ENCODE results near the gene NUP54. TPM values are rescaled to one million over a fixed set of nuclear protein-coding genes. Genes with fewer than 3 reads are reported as not detected.

NUP54 gene
- total RNA-seq, 2 donors from 2014 or later, result 13.7 to 14.9 TPM

DNA sequence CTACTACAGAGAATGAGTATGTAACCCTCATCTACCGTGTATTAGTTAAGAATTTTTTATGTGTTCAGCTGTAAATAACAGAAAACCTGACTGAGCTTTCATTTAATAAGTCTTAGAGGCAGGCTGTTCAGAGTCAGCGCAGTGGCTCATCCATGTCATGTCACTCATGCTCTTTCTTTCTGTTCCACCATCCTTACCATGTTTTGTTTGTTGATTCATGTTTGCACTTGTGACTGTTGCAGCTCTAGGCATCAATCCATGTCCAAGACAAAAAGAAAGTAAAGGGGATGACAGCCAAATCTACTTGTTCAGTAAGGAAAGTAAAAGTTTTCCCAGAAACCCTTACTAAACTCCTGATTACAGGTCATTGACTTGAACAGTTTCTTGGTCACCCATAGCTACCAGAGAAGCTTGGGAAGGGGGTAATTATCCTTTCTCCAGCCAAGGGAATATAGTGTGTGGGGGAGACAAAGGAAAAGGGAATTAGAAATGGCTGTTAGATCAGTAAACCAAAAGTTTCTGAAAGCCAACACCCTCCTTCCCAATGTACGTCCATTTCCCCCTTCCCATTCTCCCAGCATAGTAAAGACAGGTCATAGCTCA is 64.7 kb downstream of the NUP54 start:
- no peak for DNase-seq (ENCODE audit: low spot score)
- H3K4me1 ChIP-seq, result peaks cover 0 to 12% of the 10 kb centered on the region in 2 donors
- no peaks in the 10 kb centered on the region for H3K36me3 ChIP-seq
- H3K4me3 ChIP-seq, result no peak overlapping the region
- H3K9me3 ChIP-seq, result no peaks in the 10 kb centered on the region
- TF ChIP-seq CTCF (IDR thresholded peaks at IDR 0.05), result no peak
- H3K27ac ChIP-seq, result peak overlapping the region in 1 of 2 donors; percentile 4
- no peaks in the 10 kb centered on the region for H3K27me3 ChIP-seq

GRCh38 chr4:76078033-76078613 is 70.1 kb downstream of the NUP54 start:
- DNase-seq (ENCODE audit: low spot score), result no peak
- Histone ChIP-seq H3K27ac (peak overlapping the region in 1 of 2 donors; percentile 73), H3K4me1 (no peaks in the 10 kb centered on the region), H3K36me3 (no peaks in the 10 kb centered on the region), H3K27me3 (no peaks in the 10 kb centered on the region), H3K4me3 (peak overlapping the region in 1 of 2 donors; percentile 16), H3K9me3 (no peaks in the 10 kb centered on the region)
- no peak for TF ChIP-seq CTCF (IDR thresholded peaks at IDR 0.05)

DNA sequence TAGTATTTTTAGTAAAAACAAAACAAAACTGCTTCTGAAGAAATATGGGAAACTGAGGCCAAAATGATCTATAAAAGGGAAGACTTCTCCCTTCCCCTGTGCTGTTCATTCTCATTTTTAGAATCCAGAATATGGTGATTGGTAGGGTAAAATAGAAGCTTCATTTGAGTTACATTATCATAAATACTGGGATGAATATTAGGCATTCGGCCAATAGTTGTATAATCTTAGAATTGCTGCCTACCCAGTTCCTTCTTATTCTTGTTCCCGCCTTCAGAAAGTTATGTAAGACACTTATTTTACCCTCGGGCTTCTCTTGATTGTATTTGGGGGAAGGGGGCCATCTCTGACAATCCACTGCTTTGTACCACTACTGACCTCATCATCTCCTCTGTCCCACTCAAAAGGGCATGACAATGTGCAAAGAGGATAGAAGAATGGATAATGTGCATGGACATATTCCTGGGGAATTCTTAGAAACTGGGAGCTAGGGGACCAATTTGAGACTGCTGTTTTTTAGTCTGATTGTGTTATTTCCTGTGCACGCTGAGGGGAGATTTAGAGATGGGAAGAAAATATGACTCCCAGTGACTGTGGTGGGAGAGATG is 73.1 kb downstream of the NUP54 start:
- no peaks in the 10 kb centered on the region for H3K4me1 ChIP-seq
- H3K36me3 ChIP-seq, result no peaks in the 10 kb centered on the region
- H3K4me3 ChIP-seq, result peak overlapping the region; percentile 19 to 34
- no peaks in the 10 kb centered on the region for H3K27me3 ChIP-seq
- TF ChIP-seq CTCF (IDR thresholded peaks at IDR 0.05), result no peak
- no peaks in the 10 kb centered on the region for H3K9me3 ChIP-seq
- peak overlapping the region; percentile 61 to 70 for H3K27ac ChIP-seq
- DNase-seq (ENCODE audit: low spot score), result no peak

DNA sequence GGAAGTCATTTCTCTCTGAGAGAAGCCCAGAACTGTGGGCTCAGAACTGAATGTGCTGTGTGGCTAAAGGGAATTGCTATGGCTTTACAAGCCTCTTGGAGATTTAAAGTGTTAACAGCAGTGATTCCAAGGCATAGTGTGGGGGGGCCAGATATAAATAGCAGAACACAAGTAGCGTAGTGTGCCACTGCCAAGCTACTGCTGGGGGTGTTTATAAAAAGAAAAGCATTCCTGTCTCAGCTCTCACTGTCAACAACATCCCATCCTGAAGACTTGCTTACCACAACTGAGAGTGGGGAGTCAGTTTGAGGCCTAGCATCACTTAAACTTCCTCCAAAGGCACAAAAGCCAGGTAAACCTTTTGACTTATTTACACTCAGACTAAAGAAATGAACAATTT is 73.7 kb downstream of the NUP54 start, which contains the start of gene ART3:
ART3 (plus strand) TSS at position 242 of the 400 bp plus-strand sequence. CDS start 1,181 bp downstream, outside the sequence.
- Histone ChIP-seq H3K27ac (peak within 1 kb of the TSS; percentile 61 to 70), H3K27me3 (no peaks in the 10 kb centered on the region), H3K4me1 (no peaks in the 10 kb centered on the region), H3K36me3 (no peaks in the 10 kb centered on the region), H3K9me3 (no peaks in the 10 kb centered on the region), H3K4me3 (peak within 1 kb of the TSS; percentile 19 to 34)
- no peak for TF ChIP-seq CTCF (IDR thresholded peaks at IDR 0.05)
- no peak for DNase-seq (ENCODE audit: low spot score)

- Histone ChIP-seq H3K27me3 (no peaks in the 10 kb centered on the region), H3K9me3 (no peaks in the 10 kb centered on the region), H3K4me1 (no peaks in the 10 kb centered on the region), H3K4me3 (no peak overlapping the region), H3K27ac (peak overlapping the region in 1 of 2 donors; percentile 70), H3K36me3 (no peaks in the 10 kb centered on the region)
- no peak for DNase-seq (ENCODE audit: low spot score)
- TF ChIP-seq CTCF (IDR thresholded peaks at IDR 0.05), result no peak
Observed at GRCh38 chr4:76072760-76073159, 75.4 kb downstream of the NUP54 start.

Measured in right atrium auricular region (tissue), 2 donors.